GM19468 (cell line): ENCODE data around the gene CYTH4.

Experiments used
- ATAC-seq: cut with Tn5 transposase; IDR thresholded peaks from one replicate; pipeline ENCODE4 v1.9.1; 2021; ENCODE audit warnings: mild to moderate bottlenecking, moderate library complexity, moderate number of reproducible peaks; ENCODE audit not compliant: unreplicated experiment; ENCODE audit errors: extremely low read depth

CYTH4 gene

GRCh38 chr22:37363261-37363992, 81.1 kb downstream of the CYTH4 start:
- no peak for ATAC-seq
